Measurements from ENCODE around the gene KHDC1L.
"Not testable (repeated sequence)": the region's sequence is repeated elsewhere in the genome, so short reads cannot be mapped to it uniquely, and the experiment has no call there.

KHDC1L gene, protein sequence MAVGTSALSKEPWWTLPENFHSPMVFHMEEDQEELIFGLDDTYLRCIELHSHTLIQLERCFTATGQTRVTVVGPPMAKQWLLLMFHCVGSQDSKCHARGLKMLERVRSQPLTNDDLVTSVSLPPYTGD

DNA sequence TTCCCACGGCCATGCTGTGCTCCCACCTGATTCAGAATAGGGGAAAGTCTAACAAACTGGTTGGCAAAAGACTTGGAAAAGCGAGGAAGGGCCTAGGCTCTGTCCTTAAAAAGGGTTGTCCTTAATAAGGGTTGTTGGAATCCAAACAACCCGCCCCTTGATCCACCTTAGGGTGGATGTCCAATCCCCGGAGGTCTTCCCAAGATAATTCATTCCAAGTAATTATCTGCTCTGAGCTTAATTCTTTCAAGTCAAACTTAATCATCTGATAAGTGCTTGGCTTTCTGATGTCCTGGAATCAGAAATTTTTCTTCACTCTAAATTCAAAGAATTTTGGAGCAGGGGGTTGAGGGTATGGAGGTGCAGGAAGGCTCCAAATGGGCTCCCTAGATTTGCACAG is at the start of gene KHDC1L:
TSS of gene KHDC1L (minus strand) at position 101 of the 400 bp plus-strand sequence. CDS start at position 13, 88 bp downstream.
- DNase-seq (ENCODE audit: low read depth) = no peak

DNA sequence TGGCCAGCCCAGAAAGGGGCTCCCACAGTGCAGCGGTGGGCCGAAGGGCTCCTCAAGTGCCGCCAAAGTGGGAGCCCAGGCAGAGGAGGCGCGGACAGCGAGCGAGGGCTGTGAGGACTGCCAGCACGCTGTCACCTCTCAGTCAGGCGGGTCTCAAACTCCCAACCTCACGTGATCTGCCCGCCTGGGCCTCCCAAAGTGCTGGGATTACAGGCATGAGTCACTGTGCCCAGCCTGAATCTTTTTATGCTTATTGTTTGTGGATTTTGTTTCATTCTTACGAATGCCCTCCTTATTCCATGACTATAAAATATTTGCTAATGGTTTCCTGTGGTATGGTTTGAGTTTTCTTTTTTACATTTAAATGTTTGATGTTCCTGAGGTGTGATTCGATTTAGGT is 44.0 kb upstream of the KHDC1L start:
- not testable (repeated sequence) for DNase-seq (ENCODE audit: low read depth)

DNA sequence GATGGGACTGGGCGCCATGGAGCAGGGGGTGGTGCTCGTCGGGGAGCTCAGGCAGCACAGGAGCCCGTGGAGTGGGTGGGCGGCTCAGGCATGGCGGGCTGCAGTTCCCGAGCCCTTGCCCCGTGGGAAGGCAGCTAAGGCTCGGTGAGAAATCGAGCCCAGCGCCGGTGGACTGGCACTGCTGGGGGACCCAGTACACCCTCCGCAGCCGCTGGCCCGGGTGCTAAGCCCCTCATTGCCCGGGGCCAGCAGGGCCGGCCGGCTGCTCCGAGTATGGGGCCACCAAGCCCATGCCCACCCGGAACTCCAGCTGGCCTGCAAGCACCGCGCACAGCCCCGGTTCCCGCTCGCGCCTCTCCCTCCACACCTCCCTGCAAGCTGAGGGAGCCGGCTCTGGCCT is 43.6 kb upstream of the KHDC1L start:
- not testable (repeated sequence) for DNase-seq (ENCODE audit: low read depth)

DNA sequence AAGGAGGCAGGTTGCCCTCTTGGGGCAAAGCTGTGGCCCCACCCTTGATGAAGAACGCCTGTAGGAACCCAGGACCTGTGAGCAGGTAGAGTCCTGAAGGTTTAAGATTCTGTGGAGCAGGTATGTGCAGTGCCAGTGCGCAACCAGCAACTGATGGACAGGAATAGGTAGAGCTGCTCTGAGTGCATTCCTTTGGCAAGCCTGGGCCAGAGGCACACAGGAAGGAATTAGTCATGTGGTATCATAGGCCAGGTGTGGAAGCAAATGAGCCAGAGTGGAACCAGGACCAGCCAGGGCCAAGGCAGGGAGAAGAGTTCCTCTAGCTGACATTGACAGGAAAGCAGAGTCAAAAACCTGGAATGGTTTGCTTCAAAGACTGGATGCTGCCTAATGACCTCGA is 39.1 kb upstream of the KHDC1L start:
- no peak for DNase-seq (ENCODE audit: low read depth)

DNA sequence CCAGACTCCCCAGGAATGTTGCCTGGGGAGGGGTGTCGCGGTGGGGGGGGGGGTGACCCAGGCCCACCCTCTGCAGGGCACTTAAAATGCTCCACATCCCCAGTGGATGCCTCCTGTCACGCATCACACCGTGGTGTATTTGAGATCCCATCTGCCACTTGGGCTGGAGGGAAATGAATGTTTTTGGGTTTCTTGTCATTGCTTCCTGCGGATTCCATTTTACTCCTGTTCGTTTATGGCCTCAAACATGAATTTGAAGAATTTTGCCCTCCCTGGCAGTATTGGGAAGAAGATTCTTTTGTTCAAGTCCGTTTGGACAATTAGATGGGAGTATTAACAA is 38.2 kb upstream of the KHDC1L start:
- no peak for DNase-seq (ENCODE audit: low read depth)

DNA sequence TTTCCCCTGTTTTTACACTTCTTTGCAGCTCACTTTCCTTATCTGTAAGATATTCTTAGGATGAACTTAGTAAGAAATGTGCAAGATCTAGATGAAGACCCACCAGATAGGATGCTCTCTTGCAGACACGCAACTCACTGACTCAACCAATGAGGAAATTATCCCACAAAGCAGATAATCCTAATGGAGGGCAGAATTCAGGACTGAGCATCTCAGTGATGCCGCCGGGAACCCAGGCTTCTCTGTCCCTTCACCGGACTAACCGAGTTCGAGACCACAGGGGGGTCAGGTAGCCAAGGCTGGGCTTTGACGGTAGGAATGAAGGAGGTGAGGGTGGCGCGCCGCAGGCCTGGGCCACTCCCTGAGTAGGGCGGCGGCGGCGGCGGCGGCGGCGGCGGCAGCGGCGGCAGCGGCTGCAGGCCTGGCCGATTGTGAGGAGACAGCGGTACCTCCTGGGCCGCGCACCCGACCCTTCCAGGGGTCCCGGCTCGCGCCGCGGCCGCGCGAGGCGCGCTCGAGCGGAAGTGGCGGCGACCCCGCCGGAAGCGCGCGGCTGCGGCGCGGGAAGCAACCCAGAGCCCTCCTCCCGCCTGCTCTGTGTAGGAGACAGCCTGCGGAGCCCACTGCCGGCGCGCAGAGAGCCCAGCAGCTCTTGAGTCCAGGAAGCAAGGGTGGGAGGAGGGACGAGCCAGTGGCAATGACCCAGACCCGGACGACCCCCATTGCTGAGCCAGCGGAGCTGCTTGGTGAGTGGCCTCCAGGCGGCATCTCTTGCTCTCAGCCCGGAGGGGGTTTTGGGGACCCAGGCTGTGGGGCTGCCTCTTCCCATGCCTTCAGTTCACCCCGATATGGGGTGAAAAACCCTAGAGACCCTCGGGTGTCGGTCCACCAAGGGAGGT is 37.6 kb upstream of the KHDC1L start, which contains the start of gene KHDC1:
TSS of gene KHDC1 (minus strand) at position 526 of the 899 bp plus-strand sequence. CDS start 20,679 bp downstream, outside the sequence.
- DNase-seq (ENCODE audit: low read depth) = peak; percentile 23

DNA sequence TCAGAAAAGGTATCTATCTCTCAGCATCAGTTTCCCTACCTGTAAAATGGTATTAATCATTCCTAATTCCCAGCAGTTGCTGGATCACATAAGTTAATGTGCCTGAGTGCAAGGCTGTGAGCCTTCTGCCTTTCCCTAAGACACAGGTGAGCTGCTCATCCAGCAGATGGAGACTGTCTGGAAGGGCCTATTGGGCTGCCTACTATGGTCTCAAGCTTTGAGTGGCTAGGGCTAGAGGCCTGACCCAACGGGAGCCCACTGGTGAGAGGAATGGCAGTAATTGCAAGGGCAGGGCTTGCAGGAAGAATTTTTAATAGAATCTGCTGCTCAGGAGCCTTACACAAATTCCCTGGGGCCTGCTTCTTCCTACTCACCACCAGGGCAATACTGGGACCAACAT is 33.4 kb upstream of the KHDC1L start:
- no peak for DNase-seq (ENCODE audit: low read depth)

DNA sequence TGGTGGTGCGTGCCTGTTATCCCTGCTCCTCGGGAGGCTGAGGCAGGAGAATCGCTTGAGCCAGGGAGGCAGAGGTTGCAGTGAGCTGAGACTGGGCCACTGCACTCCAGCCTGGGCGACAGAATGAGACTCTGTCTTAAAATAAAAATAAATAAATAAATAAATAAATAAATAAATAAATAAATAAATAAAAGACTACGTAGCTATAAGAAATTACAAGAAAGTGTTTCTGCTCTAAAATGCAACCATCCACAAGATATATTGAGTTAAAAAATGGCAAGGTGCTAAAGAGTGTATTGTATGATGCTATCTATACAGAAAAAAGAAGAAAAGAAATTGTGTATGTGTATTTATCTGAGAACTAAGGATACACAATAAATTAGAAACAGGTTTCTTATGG is 29.0 kb upstream of the KHDC1L start:
- not testable (repeated sequence) for DNase-seq (ENCODE audit: low read depth)

DNA sequence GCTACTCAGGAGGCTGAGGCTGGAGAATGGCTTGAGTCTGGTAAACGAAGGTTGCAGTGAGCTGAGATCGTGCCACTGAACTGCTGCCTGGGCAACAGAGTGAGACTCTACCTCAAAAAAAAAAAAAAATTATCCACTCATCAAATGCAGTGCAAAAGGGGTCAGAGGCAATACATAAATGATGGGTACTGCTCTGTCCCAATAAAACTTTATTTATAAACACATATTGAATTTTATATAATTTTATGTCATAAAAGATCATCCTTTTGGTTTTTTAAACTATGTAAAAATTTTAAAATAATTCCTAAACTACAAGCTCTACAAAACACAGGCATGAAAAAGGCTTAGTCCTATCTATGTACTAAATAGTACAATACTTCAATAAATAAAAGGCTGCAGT is 27.4 kb upstream of the KHDC1L start:
- DNase-seq (ENCODE audit: low read depth) = no peak

DNA sequence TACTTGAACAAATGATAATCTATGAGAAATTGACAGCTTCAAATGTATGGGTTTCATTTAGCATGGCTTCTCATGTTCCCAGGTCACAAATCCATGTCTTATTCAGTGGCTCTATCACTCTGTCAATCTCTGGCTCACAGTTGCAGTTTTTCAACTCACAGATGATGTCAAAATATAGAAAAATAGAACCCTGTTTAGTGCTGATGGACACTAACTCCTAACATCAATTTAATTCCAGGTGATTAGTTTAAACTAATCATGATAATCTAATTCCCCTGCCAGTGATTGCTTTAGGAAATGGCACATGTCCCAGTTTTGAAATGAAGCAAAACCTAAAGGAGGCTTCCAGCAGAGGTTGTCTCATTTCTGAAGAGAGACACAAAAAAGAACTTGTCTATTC is 24.7 kb upstream of the KHDC1L start:
- no peak for DNase-seq (ENCODE audit: low read depth)

DNA sequence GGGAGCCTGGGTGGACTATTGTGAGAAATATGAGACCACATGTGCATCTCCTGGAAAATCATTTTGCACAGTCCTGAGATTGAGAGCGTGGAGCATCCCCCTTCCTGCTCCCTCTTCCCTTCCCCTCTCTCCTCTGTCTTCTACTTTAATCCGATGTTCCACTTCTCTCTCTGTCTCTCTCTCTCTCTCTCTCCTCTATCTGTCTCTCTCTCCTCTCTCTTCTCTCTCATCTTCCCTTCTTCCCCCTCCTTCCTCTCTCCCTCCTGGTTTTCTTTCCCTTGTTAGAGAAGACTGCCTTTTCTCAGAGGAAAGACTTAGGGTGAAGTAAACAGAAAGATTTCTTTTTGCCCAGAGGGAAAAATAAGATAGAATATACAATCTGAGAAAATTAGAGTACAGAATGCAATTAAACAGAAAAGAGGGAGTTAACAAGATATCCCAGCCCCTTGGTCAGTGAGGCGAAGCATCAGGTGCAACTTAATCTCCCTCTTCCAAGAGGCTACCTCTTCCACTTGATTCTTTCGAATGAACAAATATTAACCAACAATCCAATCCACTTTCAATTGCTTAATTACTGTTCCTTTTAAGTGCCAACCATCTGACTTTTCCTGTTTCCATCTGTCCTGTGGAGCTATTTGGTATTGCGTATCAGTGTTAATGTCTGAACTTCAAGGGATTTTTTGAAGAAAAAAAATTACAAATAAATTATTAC is 23.1 kb upstream of the KHDC1L start:
- no peak for DNase-seq (ENCODE audit: low read depth)

DNA sequence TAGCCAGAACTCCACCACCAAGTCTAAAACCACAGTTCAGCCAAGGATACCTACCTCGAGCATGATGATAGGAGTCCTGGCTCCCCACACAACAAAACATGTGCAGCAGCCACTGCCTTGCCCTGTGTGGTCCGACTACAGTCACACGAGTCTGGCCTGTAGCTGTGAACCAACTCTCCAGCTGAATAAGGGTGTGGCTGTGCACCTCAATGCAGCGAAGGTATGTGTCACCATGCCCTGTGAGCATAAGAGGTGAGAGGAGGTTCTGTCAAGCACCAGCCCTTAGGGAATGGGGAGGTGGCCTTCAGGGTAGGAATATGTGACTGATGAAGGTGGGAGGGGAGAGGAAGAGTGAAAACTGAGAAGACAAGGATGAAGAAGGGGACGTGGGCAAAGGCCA is 16.7 kb upstream of the KHDC1L start:
- DNase-seq (ENCODE audit: low read depth) = no peak

DNA sequence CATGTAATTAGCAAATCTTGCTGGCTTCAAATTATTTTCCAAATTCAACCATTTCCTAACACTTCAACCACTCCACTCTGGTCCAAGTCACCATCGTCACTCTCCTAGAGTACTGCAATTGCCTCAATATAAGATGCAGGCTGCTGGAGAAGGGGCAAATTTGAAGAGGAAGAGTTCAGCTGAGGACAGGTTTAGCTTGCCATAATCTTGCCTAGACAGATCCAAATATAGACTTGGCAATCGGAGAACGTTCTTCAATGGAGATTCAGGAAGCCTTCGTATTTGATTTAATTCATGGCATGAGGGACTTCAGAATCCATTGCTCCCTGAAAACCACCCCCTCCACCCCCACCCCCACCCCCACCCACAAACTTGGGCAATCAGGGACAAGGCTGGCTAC is 15.4 kb upstream of the KHDC1L start:
- DNase-seq (ENCODE audit: low read depth) = no peak

DNA sequence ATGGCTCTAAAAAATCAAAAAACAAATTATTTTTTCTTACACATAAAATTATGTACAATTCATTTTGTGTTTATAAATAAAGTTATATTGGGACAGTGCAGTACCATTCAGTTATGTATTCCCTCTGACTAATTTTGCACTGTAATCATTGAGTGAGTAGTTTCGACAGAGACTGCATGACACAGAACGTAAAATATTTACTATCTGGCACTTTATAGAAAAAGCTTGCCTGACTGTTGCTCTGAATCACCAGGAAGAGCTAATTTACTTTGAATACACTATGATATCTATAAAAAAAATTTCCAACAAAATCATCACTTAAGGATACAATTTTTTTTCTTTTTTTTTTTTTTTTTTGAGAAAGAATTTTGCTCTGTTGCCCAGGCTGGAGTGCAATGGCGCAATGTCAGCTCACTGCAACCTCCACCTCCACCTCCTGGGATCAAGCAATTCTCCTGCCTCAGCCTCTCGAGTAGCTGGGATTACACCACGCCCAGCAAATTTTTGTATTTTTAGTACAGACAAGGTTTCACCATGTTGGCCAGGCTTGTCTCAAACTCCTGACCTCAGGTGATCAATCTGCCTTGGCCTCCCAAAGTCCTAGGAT is 11.0 kb upstream of the KHDC1L start:
- no peak for DNase-seq (ENCODE audit: low read depth)

DNA sequence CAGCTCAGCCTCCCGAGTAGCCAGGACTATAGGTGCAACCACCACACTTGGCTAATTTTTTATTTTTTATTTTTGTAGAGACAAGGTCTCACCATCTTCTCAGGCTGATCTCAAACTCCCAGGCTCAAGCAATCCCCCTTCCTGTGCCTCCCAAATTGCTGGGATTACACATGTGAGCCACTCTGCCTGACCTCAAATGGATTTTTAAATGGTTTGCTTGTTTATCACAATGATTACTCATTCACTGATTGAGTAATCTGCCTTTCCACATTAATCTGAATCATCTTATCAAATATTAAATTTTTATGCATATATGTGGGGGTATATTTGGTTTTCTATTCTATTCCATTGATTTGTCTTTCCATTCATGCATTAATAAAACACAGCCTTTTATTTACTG is 9.4 kb upstream of the KHDC1L start:
- DNase-seq (ENCODE audit: low read depth) = no peak

DNA sequence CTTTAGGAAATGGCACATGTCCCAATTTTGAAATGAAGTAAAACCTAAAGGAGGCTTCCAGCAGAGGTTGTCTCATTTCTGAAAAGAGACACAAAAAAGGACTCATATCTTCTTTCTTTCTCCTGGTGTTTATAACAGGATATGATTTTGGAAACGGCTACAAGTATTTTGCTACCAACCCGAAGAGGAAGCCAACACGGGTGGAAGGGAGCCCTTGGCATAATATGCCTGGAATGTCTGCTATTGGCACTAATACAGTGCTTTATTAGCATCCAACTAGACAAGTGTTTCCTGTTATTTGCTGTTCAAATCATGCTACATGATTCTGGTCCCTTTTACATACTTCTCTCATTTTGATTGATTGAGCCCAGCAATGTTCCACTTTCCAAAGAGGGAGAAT is 8.7 kb upstream of the KHDC1L start:
- DNase-seq (ENCODE audit: low read depth) = not testable (repeated sequence)

DNA sequence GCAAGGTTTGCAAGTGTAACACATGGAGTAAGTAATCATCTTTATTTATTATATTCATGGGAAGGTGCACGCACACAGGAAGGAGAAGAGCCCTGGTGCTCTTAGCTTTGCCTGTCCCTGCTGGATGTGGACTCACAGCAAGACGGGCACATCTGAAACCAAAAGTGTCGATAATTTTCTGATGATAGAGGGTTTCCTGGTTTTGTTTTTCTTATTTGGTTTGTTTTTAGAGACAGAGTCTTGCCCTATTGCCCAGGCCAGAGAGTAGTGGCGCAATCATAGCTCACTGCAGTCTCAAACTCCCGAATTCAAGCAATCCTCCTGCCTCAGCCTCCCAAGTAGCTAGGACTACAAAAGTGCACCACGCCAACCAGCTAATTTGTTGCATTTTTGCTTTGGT is 7.8 kb upstream of the KHDC1L start:
- DNase-seq (ENCODE audit: low read depth) = no peak

DNA sequence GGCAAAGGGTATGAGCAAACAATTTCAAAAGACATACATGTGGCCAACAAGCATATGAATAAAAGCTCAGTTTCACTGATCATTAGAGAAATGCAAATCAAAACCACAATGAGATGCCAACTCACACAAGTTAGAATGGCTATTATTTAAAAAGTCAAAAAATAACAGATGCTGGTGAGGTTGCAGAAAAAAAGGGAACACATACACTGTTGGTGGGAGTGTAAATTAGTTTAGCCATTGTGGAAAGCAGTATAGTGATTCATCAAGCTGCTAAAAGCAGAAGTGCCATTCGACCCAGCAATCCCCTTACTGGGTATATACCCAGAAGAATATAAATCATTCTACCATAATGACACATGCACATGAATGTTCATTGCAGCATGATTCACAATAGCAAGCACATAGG is 6.7 kb upstream of the KHDC1L start:
- no peak for DNase-seq (ENCODE audit: low read depth)

DNA sequence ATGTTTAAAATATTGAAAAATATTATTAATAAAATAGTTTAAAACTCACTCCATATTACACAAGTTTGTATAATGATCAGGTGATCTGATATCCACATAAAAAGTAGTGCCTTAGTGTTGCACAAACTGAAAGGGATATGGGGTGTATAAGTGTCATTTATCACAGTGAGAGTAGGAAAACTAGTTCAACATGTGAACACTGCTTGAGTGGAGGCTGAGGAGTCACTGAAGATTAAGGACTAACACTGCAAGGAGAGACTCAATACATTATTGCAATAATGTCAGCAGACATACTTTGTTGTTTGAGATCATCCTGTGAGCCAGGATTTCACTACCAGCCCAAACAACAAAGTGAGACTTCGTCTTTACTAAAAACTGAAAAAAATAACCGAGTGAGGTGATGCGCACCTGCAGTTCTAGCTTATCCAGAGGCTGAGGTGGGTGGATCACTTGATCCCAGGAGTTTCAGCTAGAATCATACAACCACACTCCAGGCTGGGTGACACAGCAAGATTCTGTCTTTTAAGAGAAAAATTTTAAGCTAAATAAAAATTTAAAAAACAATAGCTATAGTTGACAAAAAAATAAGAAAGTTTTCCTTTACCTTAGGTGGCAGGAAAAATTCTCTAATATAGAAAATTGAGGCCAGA is 2.4 kb upstream of the KHDC1L start:
- no peak for DNase-seq (ENCODE audit: low read depth)

DNA sequence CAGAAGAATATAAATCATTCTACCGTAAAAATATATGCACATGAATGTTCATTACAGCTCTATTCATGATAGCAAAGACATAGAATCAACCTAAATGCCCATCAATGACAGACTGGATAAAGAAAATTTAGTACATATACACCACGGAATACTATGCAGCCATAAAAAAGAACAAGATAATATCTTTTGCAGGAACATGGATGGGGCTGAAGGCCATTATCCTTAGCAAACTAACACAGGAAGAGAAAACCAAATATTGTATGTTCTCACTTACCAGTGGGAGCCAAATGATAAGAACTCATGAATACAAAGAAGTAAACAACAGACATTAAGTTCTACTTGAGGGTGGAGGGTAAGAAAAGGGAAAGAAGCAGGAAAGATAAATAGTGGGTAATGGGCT is 8.4 kb downstream of the KHDC1L start:
- no peak for DNase-seq (ENCODE audit: low read depth)

DNA sequence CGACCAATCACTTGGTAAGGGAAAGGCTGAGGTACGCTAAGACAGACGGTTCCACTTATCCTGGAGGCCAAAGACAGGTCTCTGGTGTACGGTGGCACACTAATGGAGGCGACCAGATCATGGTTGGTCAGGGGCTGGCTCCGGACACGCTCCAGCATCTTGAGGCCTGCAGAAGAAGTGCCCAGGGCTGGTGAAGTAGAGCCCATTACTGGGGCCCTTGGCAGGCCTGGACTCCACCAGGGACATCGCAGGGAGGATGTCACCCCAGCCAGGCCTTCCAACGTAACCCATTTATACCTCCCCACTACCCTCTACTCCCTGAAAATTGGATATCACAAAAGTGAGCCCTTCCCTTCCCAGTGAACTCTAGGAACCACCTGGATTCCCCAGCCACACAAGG is 16.2 kb downstream of the KHDC1L start:
- no peak for DNase-seq (ENCODE audit: low read depth)

DNA sequence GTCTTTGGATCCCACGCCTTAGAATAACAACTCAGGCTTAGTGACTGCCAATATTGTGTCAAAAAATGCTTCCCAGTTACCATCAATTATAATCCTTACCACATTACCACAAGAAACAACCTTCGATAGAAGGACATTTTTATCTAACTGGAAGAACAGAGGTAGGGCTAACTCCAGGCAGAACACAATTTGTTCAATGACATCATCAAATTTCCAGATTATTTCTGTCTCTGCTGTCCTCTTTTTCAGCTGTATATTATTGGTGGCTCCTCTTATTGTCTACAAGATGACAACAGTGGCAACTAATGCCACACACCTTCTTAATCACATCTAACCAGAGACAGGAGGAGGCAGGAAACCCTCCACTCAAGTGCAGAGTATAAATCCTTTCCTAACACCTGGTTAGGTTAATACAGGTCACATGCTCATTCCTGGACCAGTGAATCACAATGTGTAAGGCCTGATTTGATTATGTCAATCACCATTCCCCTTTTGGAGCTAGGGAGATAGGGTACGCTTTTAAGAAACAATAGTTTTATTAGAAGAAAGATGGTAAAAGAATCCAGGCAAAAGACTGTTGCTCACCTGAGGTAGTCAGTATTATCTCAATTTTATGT is 18.0 kb downstream of the KHDC1L start:
- no peak for DNase-seq (ENCODE audit: low read depth)

Data from stimulated activated CD8-positive, alpha-beta memory T cell treated with anti-CD3 and anti-CD28 coated beads, Interleukin-4, amount 100 ng/mL, for 24 hours (primary cell).